Esophagus squamous epithelium (tissue), 5 donors: ENCODE measurements around the gene ARMC7. TPM values are rescaled to one million over a fixed set of nuclear protein-coding genes. Genes with fewer than 3 reads are reported as not detected.
"Not testable (repeated sequence)": the region's sequence is repeated elsewhere in the genome, so short reads cannot be mapped to it uniquely, and the experiment has no call there.

ENCODE experiments used
- DNase-seq: peaks from one replicate; lab custom pipeline; 2025; lab: John Stamatoyannopoulos, UW
- H3K27ac ChIP-seq, 4 donors: fragments of 200-600 bp; sonication (generic); one replicate each; pipeline ENCODE4 v1.5.1; 2016 to 2019; ENCODE audit warnings: mild to moderate bottlenecking in 1 of 4
- H3K27me3 ChIP-seq, 4 donors: fragments of 200-600 bp; sonication (generic); 1 replicate in 3 of 4; 2 replicates in 1 of 4; pipeline versions ENCODE4 v1.5.1 to v1.6.0; 2017 to 2021; ENCODE audit warnings: antibody characterized with exemption in 1 of 4
- H3K36me3 ChIP-seq, 3 donors: fragments of 200-600 bp; sonication (generic); one replicate each; pipeline ENCODE4 v1.5.1; 2016 to 2019
- H3K4me1 ChIP-seq, 3 donors: fragments of 200-600 bp; sonication (generic); one replicate each; pipeline ENCODE4 v1.5.1; 2017 to 2019
- H3K4me3 ChIP-seq, 4 donors: fragments of 200-600 bp; sonication (generic); 1 replicate in 3 of 4; 2 replicates in 1 of 4; pipeline ENCODE4 v1.5.1; 2016 to 2019; ENCODE audit warnings: mild to moderate bottlenecking in 2 of 4, moderate library complexity in 1 of 4
- H3K9me3 ChIP-seq, 3 donors: fragments of 200-600 bp; sonication (generic); one replicate each; pipeline ENCODE4 v1.5.1; 2016 to 2019
- CTCF ChIP-seq, 6 experiments: fragments of 450-650 bp in 4 of 6; fragments of 200-600 bp in 2 of 6; sonication (generic) in 2 of 6; IDR thresholded peaks; one replicate each; pipeline ENCODE4 v1.5.1; 2016 to 2019; ENCODE audit warnings: antibody characterized with exemption in 6 of 6, mild to moderate bottlenecking in 4 of 6, moderate library complexity in 4 of 6
- POLR2A ChIP-seq, 4 donors: fragments of 450-650 bp; IDR thresholded peaks; one replicate each; pipeline ENCODE4 v1.6.1; 2017; ENCODE audit warnings: antibody characterized with exemption in 4 of 4, mild to moderate bottlenecking in 4 of 4, moderate library complexity in 3 of 4
- WGBS, 2 donors: methylation state at CpG; one replicate each; pipeline ENCODE4 v1.1.5; 2018; 5-methylcytosine and 5-hydroxymethylcytosine counted together
- intact Hi-C: fragments of 100-400 bp; cut with DNase I; formaldehyde crosslinking; loops from one replicate; pipeline ENCODE4 v1.15.0; 2022
- total RNA-seq, 4 donors: library from RNA; depleted of rRNA; stranded (reverse); fragments of >200 nt; gene quantifications; one replicate each; pipeline ENCODE4 v1.1.0, GENCODE V29; 2016
- donor health status: DM: yes; HTN: yes; CAD: no.

Gene ARMC7
- total RNA-seq, 4 donors from 2014 or later = 4.0 to 9.1 (median 5.3) TPM

- 59 to 76% methylated on average over 5 to 6 of the region's 6 CpGs for WGBS, 2 donors
- H3K4me3 ChIP-seq = no peak overlapping the region
- peaks cover 5 to 51% (median 24%) of the 10 kb centered on the region in 3 donors for H3K36me3 ChIP-seq
- TF ChIP-seq CTCF (IDR thresholded peaks at IDR 0.05) (no peak), POLR2A (IDR thresholded peaks at IDR 0.05) (no peak)
- intact Hi-C loops = no loop called here
- H3K27me3 ChIP-seq = no peaks in the 10 kb centered on the region
- H3K9me3 ChIP-seq = no peaks in the 10 kb centered on the region
- no peak overlapping the region for H3K27ac ChIP-seq
- no peak for DNase-seq
- peaks cover 0 to under 1% (median 0%) of the 10 kb centered on the region in 3 donors for H3K4me1 ChIP-seq
These were observed 44.1 kb upstream of the ARMC7 start for GRCh38 chr17:75065562-75066151.

GRCh38 chr17:75067856-75068255 lies 41.9 kb upstream of the ARMC7 start:
- 39 to 48% methylated on average over 4 of the region's 4 CpGs for WGBS, 2 donors
- intact Hi-C loops = no loop called here

GRCh38 chr17:75068750-75069149 lies 41.0 kb upstream of the ARMC7 start:
- DNase-seq = no peak
- Histone ChIP-seq H3K27me3 (no peaks in the 10 kb centered on the region), H3K4me3 (no peak overlapping the region), H3K4me1 (peaks cover 0 to 6% (median 0%) of the 10 kb centered on the region in 3 donors), H3K36me3 (peaks cover 0 to 20% (median 6%) of the 10 kb centered on the region in 3 donors), H3K27ac (no peak overlapping the region), H3K9me3 (no peaks in the 10 kb centered on the region)
- WGBS, 2 donors = 76 to 87% methylated on average over 8 of the region's 8 CpGs
- intact Hi-C loops = no loop called here
- TF ChIP-seq CTCF (IDR thresholded peaks at IDR 0.05) (no peak), POLR2A (IDR thresholded peaks at IDR 0.05) (no peak)

More at GRCh38 chr17:75067856-75068255, 41.9 kb upstream of the ARMC7 start:
- H3K36me3 ChIP-seq = peaks cover 1 to 29% (median 15%) of the 10 kb centered on the region in 3 donors
- DNase-seq = no peak
- no peaks in the 10 kb centered on the region for H3K27me3 ChIP-seq
- H3K4me1 ChIP-seq = no peaks in the 10 kb centered on the region
- no peak overlapping the region for H3K4me3 ChIP-seq
- TF ChIP-seq CTCF (IDR thresholded peaks at IDR 0.05) (no peak), POLR2A (IDR thresholded peaks at IDR 0.05) (no peak)
- H3K27ac ChIP-seq = no peak overlapping the region
- H3K9me3 ChIP-seq = no peaks in the 10 kb centered on the region

- H3K9me3 ChIP-seq = no peaks in the 10 kb centered on the region
- H3K4me1 ChIP-seq = peaks cover 0 to 9% (median 0%) of the 10 kb centered on the region in 3 donors
- intact Hi-C loops = no loop called here
- TF ChIP-seq POLR2A (IDR thresholded peaks at IDR 0.05) (no peak), CTCF (IDR thresholded peaks at IDR 0.05) (peak in 5 of 6 experiments; percentile 26 to 58 (median 44))
- H3K4me3 ChIP-seq = no peak overlapping the region
- DNase-seq = no peak
- H3K36me3 ChIP-seq = peaks cover 0 to 10% (median 0%) of the 10 kb centered on the region in 3 donors
- WGBS, 2 donors = 58 to 74% methylated on average over 2 of the region's 2 CpGs
- H3K27ac ChIP-seq = no peak overlapping the region
- no peaks in the 10 kb centered on the region for H3K27me3 ChIP-seq
These were observed 40.0 kb upstream of the ARMC7 start for GRCh38 chr17:75069783-75070182.

- H3K9me3 ChIP-seq, H3K27ac ChIP-seq, DNase-seq, intact Hi-C loops, H3K36me3 ChIP-seq, H3K27me3 ChIP-seq, H3K4me1 ChIP-seq, H3K4me3 ChIP-seq: not testable (repeated sequence)
- WGBS, 2 donors = 85 to 86% methylated on average over 8 of the region's 8 CpGs
These were observed 38.1 kb upstream of the ARMC7 start for GRCh38 chr17:75071478-75072271.

GRCh38 chr17:75072909-75073308 lies 36.9 kb upstream of the ARMC7 start:
- intact Hi-C loops, H3K4me3 ChIP-seq, H3K27me3 ChIP-seq, DNase-seq, H3K9me3 ChIP-seq, H3K27ac ChIP-seq, H3K36me3 ChIP-seq: not testable (repeated sequence)
- WGBS, 2 donors = 97% methylated on average over 5 of the region's 5 CpGs
- peaks cover 9 to 22% (median 10%) of the 10 kb centered on the region in 3 donors for H3K4me1 ChIP-seq
